A549 treated with CpdA at 1 μM for 4 hours (cell line): Measurements from ENCODE around the gene NKAIN1. TPM values are rescaled to one million over a fixed set of nuclear protein-coding genes. Genes with fewer than 3 reads are reported as not detected.

Experiments used
- total RNA-seq: library from RNA; stranded (reverse); fragments of 200-300 nt; extraction: Qiagen RNA extraction; gene quantifications from 5 replicates; pipeline ENCODE4 v1.2.3, GENCODE V29; 2022; ENCODE audit warnings: low read depth

The NKAIN1 gene
- 0.98 to 1.7 TPM (median 1.5 TPM) in 5 replicates for total RNA-seq

GRCh38 chr1:31239653-31240241 lies at the start of gene NKAIN1:
Gene NKAIN1, minus strand, starts transcription at chr1:31239887. Its CDS starts 340 bp downstream, at chr1:31239547.

Other genes starting within 250 kb of the NKAIN1 start
- gene PUM1, start 174.2 kb downstream of the NKAIN1 start, total RNA-seq = 28.3 to 39.0 TPM (median 31.9 TPM) in 5 replicates
- 45.1 to 50.5 TPM (median 47.7 TPM) in 5 replicates for gene SNRNP40, start 56.9 kb upstream of the NKAIN1 start, total RNA-seq
- 23.7 to 26.8 TPM (median 25.2 TPM) in 5 replicates for gene ZCCHC17, start 57.1 kb upstream of the NKAIN1 start, total RNA-seq
- not detected in 5 replicates for gene FABP3, start 133.2 kb upstream of the NKAIN1 start, total RNA-seq
- 16.5 to 28.9 TPM (median 27.1 TPM) in 5 replicates for gene SERINC2, start 173.3 kb upstream of the NKAIN1 start, total RNA-seq